Liver (tissue), 3 donors: ENCODE results near the gene LRPAP1.

Experiments used
- CTCF ChIP-seq: fragments of 150-350 bp; IDR thresholded peaks from 2 replicates; pipeline ENCODE4 v1.5.1; 2017; ENCODE audit warnings: improper control_type of control experiment, low read depth, low read length; ENCODE audit not compliant: missing input control
- HNF4G ChIP-seq: IDR thresholded peaks from 2 replicates; pipeline ENCODE4 v1.6.1; 2016; ENCODE audit warnings: antibody characterized with exemption
- YY1 ChIP-seq: IDR thresholded peaks from 2 replicates; pipeline ENCODE4 v1.6.1; 2016; ENCODE audit warnings: antibody characterized with exemption, mild to moderate bottlenecking
- donor health status: healthy.
- donor health status: healthy.

- TF ChIP-seq CTCF (no peak), YY1 (no peak), HNF4G (no peak)
Observed at GRCh38 chr4:3487861-3488260, 44.4 kb downstream of the LRPAP1 start.
